Activated CD8-positive, alpha-beta memory T cell treated with anti-CD3 and anti-CD28 coated beads, Interleukin-2, amount 50 U/mL, for 24 hours (primary cell): Measurements from ENCODE around the gene PCDHAC2.

Experiments used
- DNase-seq: peaks from one replicate; pipeline ENCODE4 v3.0.0-alpha.2; 2020; ENCODE audit errors: extremely low read depth

Gene PCDHAC2, protein sequence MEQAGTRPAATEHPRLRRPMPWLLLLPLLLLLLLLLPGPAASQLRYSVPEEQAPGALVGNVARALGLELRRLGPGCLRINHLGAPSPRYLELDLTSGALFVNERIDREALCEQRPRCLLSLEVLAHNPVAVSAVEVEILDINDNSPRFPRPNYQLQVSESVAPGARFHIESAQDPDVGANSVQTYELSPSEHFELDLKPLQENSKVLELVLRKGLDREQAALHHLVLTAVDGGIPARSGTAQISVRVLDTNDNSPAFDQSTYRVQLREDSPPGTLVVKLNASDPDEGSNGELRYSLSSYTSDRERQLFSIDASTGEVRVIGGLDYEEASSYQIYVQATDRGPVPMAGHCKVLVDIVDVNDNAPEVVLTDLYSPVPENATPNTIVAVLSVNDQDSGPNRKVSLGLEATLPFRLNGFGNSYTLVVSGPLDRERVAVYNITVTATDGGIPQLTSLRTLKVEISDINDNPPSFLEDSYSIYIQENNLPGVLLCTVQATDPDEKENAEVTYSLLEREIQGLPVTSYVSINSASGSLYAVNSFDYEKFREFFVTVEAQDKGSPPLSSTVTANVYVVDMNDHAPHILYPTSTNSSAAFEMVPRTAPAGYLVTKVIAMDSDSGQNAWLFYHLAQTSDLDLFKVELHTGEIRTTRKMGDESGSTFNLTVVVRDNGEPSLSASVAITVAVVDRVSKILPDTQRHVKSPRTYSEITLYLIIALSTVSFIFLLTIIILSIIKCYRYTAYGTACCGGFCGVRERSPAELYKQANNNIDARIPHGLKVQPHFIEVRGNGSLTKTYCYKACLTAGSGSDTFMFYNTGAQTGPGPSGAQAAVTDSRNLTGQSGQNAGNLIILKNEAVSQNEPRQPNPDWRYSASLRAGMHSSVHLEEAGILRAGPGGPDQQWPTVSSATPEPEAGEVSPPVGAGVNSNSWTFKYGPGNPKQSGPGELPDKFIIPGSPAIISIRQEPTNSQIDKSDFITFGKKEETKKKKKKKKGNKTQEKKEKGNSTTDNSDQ

DNA sequence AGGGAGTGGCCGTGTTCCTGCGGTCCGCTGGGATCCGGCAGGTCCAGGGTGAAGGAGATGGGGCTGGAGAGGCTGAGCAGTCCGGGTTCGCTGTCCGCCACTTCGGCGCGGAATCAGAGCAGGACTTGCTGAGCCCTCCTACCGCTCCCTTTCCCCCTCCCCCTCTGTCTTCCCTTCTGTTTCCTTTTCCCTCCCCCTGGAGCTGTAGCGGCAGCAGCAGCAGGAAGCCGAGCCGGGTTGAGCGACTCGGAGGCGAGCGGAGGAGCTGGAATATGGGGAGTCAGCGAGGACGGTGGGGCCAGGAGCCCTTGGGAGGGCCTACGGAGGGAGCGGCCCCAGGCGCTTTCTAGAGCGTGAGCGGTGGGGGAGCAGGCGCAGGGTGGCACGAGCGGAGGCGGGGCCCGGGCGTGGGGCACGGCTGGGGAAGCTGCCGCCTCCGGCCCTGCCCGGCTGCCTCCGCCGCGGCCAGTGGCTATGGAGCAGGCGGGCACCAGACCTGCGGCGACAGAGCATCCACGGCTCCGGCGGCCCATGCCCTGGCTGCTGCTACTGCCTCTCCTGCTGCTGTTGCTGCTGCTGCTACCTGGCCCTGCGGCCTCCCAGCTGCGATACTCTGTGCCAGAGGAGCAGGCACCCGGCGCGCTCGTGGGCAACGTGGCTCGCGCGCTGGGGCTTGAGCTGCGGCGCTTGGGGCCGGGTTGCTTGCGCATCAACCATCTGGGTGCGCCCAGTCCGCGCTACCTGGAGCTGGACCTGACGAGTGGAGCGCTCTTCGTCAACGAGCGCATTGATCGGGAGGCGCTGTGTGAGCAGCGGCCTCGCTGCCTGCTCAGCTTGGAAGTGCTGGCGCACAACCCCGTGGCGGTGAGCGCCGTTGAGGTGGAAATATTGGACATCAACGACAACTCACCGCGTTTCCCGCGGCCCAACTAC is at the start of gene PCDHAC2:
Gene PCDHAC2 (plus strand): TSS at position 184 of the 933 bp plus-strand sequence. CDS start 291 bp downstream, at position 475.
- no peak for DNase-seq

DNA sequence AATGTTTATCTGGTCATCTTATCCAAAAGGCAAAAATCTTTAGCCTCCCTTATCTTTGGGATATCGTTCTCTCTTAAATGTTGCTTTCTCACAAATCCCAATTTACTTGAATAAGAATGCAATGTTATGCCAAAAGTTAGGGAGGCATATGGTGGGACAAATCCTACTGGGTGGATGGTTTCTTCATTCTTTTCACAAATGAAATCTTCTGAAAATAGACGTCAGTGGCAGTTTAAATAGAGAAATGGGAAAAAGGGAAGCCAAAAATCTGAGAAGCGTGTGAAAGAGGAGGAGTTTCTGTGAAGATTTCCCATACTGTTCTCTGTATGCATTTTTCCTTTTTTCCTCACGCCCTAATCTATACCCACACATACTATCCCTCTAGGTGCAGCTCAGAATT is 42.7 kb upstream of the PCDHAC2 start:
- DNase-seq = no peak

DNA sequence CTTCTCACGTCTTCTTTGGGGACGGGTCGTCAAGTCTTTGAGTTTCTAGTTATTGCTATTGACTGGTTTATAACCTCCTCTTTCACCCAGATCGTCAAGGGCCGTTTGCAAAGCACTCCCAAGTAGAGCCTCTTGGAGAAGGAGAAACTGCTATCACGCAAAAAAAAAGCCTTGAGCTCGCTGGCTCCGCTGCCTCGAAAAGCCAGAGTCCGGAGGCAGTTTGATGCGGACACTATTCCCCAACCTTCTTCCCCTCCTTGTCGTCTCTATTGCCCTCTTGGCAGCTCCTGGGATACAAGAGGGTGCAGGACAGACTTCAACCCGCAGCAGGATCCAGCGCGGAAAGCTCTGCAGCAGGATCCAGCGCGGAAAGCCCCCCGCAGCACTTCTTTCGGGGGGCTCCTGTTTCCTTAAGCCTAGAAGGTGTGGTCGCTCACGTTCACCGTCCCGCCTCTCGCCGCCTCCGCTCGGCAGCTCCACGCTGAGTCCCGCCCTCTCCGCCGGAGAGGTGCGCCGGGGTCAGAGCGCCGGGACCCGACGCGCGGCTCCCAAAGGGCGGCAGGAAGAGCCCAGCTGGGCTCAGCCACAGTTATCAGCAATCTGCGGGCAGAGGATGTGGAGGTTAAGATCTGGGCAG is 40.4 kb upstream of the PCDHAC2 start, which contains the start of gene PCDHAC1:
Gene PCDHAC1 (plus strand): TSS at position 494 of the 637 bp plus-strand sequence. CDS start 594 bp downstream, outside the sequence.
- no peak for DNase-seq

DNA sequence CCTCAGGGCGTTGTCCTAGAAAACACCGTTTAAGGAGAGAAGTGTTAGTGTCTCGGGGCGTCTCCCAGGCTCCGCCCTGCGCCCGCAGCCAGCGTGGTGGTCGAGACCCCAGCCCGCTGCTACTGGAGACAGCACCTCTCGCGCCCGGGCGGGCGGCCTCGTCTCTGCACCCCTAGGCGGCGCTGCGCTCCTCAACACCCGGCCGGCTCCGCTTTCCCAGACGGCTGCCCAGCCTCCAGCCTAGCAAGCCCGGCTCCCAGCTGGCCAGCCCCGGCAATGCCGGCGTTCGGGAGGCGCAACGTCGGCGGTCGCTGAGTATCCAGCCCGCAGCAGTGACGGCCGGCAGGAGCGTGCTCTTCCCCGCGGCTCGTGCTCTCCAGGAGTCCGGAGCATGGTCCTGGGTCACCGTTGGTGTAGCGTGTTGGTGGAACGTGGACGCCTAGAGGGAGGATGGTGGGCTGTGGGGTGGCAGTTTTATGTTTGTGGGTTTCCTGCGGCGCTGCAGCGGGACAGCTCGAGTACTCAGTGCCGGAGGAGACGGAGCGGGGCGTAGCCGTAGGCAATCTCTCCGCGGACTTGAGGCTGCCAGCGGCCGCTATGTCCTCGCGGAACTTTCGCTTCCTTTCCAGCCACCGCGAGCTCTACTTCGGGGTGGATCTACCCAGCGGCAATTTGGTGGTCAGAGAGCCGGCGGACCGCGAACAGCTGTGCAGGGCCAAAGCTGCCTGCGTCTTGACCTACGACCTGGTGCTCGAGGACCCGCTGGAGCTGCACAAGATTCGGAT is 39.6 kb upstream of the PCDHAC2 start:
- no peak for DNase-seq

DNA sequence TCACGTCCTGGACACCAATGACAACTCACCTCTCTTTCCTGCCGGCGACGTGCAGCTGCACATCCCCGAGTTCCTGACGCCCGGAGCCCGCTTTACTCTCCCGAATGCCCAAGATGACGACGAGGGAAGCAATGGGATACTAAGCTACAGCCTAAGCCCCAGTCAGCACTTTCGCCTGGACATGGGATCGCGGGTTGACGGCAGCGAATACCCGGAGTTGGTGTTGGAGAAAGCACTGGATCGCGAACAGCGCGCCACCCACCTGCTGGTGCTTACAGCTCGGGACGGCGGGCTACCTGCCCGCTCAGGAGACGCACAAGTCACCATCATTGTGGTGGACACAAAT is 39.1 kb upstream of the PCDHAC2 start:
- DNase-seq = no peak

DNA sequence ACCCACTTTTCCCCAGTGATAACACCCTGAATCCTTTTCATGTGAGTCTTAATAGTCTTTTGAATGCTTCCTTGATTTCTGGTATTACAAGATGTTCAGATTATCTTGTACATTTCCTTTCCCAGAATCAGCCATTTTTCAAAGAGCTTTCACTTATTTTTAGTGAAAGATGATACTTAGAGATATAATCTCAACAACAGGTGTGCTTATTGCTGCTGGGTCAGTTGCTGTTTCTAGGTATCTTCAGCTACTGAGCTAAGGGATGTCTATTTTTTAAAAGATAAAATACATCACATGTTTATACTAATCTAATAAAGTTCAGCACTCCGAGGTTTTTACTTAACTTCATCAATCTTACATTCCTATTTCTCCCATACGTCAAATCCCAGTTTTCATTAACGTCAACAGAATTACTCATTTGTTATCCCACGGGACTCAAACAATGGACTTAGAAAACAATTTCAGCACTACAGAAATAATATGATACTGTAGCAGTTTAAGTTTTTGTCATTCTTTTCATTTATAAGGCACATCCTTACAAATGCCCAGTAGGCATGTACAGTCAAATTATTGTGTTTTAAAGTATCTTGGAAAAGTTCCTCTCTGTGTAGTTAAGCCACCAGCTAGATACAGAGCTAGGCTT is 31.2 kb upstream of the PCDHAC2 start:
- DNase-seq = no peak

DNA sequence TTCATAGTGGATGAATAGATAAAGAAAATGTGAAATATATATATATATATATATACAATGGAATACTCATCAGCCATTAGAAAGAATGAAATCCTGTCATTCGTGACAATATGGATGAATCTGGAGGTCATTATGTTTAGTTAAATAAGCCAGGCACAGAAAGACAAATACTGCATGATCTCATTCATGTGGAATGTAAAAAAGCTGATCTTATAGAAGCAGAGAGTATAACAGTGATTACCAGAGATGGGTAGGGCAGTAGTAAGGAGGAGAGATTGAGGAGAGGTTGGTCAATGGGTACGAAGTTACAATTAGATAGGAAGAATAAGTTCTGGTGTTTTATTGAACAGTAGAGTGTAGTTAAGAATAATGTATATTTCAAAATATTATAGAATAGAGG is 19.7 kb upstream of the PCDHAC2 start:
- DNase-seq = no peak

DNA sequence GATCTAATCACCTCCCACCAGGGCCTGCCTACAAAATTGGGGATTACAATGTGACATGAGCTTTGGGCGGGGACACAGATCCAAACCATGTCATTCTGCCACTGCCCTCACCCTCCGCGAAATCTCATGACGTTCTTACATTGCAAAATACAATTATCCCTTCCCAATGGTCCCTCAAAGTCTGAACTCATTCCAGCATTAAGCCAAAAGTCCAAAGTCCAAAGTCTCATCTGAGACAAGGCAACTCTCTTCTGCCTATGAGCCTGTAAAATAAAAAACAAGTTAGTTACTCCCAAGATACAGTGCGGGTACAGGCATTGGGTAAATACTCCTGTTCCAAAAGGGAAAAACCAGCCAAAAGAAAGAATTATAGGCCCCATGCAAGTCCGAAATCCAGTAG is 14.6 kb upstream of the PCDHAC2 start:
- DNase-seq = no peak

DNA sequence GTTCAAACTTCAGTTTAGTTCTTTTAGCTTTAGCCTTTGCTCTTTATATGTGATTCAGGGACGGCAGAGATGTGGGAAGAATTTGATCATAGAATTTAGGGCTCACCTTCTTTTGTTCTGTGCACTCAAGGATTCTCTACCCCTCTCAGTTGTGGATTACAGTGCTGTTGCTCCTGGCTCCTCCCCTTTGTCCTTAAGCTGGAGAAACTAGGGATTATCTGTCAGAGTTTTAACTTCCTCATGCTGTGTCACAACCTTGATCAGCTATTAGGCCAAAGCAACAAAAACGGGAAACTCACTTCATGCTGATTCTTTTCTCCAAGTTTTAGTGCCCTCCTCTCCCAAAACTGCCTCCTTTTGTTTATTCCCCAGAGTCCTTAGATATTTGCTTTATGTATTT is 13.0 kb upstream of the PCDHAC2 start:
- DNase-seq = no peak

DNA sequence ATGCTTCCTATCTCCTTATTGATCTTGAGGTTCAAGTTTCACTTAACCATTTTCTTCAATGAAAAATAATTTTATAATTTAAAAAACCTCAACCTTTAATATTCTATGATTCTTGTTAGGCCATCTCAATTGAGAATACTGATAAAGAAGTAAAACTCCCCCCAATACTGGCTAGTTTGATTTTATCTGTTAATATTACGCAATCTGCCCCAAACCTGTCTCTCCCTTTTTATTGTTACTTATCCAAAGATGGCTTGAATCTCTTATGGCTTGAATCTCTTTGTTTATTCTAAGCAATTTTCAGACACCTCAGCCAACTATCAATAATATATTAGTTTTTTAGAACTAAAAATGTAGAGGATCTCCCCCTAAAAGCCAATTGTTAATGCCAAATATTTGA is 4.1 kb upstream of the PCDHAC2 start:
- DNase-seq = no peak

DNA sequence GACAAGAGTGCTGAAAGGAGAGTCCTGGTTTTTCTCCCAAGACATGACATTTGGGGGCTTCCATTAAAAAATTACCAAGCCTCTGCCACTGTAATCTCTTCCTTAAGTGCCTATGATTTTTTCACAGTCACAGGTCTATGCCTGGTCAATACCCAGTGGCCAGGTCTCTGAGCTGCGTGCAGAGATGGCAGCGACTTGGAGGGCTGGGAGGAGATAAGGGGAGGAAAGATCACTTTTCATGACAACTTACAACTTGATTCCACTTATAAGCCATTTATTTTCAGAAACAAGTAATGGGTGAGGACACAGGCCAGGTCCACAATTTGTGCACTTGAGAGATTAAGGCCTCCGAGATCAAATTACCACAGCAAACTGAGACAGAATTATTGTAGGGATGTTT is 1.9 kb upstream of the PCDHAC2 start:
- no peak for DNase-seq

DNA sequence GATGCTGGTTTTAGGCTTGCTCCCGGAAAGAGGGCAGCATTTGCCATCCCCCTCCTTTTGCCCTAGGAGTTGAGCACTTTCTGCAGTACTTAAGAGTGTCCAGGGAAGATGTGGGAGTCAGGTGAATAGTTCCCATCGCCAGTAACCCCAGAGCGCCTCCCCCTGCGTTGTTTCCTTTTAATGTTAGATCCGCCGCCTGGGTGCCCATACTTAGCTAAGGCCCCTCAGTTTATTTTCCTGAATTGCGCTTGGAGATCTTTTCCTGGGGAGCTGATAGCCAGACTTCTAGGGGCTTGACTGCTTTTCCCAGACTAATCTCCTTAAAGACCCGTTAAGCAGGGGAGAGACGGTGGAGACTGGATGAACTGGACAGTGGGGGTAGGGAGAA is 377 bp upstream of the PCDHAC2 start:
- DNase-seq = no peak

DNA sequence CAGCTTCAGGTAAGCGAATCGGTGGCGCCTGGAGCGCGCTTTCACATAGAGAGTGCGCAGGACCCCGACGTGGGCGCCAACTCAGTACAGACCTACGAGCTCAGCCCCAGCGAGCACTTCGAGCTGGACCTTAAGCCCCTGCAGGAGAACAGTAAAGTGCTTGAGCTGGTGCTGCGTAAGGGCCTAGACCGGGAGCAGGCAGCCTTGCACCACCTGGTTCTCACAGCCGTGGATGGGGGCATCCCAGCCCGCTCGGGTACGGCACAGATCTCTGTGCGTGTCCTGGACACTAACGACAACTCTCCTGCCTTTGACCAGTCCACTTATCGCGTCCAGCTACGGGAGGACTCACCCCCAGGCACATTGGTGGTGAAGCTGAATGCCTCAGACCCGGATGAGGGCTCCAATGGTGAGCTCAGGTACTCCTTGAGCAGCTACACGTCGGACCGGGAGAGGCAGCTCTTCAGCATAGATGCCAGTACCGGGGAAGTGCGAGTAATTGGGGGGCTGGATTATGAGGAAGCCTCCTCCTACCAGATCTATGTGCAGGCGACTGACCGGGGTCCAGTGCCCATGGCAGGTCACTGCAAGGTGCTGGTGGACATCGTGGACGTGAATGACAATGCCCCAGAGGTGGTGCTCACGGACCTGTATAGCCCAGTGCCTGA is 1.1 kb downstream of the PCDHAC2 start:
- no peak for DNase-seq

DNA sequence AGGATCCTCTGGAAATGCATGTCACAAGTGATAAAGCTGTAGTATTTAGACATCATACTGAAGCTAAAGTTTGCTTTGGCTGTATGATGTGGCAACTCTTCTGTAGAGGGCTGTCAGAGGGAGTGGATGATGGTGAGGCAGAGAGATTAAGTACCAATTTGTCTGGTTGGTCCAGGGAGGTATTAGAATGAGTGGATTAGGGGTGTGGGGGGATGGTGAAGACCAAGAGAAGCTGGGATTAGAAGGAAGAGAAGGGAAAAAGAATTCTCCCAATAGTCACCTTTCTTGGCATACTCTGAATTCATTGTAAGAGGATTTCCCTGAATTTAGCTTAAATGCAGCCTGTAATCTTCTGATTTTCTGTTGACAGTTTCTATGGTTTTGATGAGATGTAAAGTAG is 3.6 kb downstream of the PCDHAC2 start:
- no peak for DNase-seq

DNA sequence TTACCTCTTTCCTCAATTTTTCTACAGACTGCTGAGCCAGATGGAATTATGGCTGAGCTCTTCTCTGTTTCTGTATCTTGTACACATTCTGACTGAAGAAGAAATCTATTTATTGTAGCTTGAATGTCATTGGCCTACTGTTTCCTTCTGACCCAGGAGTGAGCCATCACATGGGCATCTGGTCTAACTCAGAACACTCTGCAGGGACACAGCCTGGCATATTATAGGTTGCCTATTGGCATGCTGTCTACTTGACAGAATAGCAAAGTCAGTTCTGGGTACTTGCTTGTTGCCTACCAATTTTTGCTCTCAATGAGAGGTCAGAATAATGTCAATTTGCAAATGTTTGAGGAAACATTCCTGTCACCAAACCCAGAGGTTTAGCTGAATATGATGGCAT is 7.3 kb downstream of the PCDHAC2 start:
- no peak for DNase-seq

DNA sequence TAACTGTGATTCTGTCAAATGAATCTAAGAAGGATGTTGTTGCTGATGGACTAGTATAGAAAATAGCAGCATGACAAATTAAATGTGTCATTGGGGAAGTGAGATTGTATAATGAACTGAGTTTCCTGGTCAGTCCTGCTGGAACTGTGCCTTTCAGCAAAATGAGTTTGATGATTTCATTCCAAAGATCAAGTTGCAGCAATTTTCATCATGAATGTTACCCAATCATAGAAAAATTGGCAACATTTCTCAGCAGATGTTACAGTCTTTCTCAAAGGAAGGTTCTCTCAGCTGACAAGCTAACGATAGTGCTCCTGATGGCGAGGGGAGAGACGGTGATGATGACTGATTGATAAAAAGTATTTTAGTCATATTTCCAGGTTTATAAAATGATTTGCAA is 10.7 kb downstream of the PCDHAC2 start:
- no peak for DNase-seq

DNA sequence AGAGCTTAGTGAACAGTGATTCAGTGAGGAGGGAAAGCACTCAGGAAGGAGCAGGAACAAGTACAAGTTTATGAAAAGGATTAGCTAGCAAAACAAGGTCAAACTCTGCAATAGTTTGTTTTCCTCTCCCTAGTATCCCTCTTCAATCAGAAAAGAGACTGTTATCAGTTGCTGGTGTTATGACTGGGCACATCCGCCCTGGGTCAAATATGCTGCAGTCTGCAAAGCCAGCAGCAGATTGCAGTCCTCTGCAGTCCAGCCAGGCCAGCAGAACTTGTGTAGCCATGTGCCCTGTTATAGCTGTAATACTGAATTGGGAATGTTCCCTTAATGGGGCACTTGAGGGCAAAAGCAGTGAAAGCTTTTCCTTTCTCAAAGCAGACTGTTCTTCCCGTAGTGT is 12.0 kb downstream of the PCDHAC2 start:
- DNase-seq = no peak

DNA sequence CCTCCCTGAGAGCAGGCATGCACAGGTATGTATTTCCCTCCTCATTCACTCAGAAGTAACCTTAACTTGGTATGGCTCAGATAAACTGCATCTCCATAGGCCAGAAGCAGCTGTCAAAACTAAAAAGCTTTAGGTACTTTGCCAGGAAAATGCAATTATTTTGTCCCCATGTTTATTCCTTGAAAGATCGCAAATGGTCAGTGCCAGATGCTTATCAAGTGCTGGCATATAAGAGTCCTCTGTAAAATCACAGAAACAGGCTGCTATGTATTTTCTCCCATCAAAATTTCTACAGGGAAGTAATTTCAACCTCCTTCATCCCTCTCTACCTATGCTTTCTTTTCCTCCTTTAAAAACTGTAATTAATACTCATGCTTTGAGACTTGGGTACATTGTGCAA is 12.7 kb downstream of the PCDHAC2 start:
- DNase-seq = no peak

DNA sequence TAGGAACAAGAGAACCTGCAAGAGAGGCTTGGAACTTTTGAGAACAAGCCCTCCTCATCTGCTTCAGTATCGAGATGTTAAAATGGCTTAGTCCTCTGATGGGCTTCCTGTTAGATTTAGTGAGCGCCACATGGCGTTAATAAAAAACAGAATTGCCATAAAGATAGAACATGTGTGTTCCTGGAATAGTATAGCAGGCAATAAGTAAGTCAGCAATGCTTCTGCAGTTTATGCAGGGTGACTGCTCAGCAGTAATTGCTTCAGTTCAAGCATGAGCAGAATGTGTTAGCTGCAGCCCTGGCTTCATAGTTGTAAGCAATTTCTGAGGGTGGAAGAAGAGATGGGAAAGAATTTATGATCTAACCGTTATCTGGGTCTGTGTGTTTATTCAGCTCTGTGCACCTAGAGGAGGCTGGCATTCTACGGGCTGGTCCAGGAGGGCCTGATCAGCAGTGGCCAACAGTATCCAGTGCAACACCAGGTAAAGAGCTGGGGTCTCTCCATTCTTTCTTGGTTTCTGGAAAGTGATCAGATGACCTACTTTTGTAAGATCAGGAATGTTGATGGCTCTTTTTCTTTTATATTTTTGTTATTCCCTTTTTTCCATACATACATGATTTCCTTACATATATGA is 15.9 kb downstream of the PCDHAC2 start:
- no peak for DNase-seq
